ENCODE measurements around the gene AGAP1.

DNA sequence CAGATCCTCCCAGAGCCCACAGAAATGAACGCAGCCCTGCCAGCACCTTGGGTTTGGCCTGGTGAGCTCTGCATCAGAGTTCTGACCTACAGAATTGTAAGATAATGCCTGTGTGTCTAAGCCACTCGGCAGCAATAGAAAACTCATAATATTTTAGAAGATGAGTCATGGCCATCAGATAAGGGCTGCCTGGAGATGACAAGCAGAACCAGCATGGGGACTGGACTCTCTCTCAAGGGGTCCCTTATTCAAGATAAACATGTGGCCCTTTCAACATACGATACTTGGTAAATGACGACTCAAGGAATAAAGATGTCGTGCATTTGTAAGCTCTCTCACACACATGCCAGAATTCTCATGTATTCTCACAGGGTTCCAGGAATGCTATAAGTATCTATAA is 8.5 kb upstream of the AGAP1 start:
- no peak for TF ChIP-seq POLR2AphosphoS5 (IDR thresholded peaks at IDR 0.05; ENCODE audit: low read depth, low read length)
- TF ChIP-seq POLR2A (IDR thresholded peaks at IDR 0.05; ENCODE audit: low read depth, low read length) = no peak
- no peak for TF ChIP-seq POU2F2 (IDR thresholded peaks at IDR 0.05; ENCODE audit: low read depth, low read length)
- no peak for TF ChIP-seq TAF1 (IDR thresholded peaks at IDR 0.05; ENCODE audit: low read depth, low read length)
